Peyer's patch (tissue), 4 donors: Measurements from ENCODE around the gene TMTC2.

Experiments used
- CTCF ChIP-seq, 6 experiments: fragments of 450-650 bp in 4 of 6; fragments of 200-600 bp in 2 of 6; sonication (generic) in 1 of 6; IDR thresholded peaks; one replicate each; pipeline ENCODE4 v1.5.1; 2017 to 2019; ENCODE audit warnings: antibody characterized with exemption in 6 of 6, mild to moderate bottlenecking in 3 of 6, moderate library complexity in 1 of 6
- POLR2A ChIP-seq, 2 donors: fragments of 450-650 bp; IDR thresholded peaks; one replicate each; pipeline ENCODE4 v1.5.1; 2017; ENCODE audit warnings: antibody characterized with exemption in 2 of 2, mild to moderate bottlenecking in 2 of 2, moderate library complexity in 2 of 2

- TF ChIP-seq POLR2A (IDR thresholded peaks at IDR 0.05) (no peak), CTCF (IDR thresholded peaks at IDR 0.05) (no peak)
These were observed 181.2 kb downstream of the TMTC2 start for GRCh38 chr12:82867762-82868500.
